ENCODE measurements around the gene COX7A2L.

DNA sequence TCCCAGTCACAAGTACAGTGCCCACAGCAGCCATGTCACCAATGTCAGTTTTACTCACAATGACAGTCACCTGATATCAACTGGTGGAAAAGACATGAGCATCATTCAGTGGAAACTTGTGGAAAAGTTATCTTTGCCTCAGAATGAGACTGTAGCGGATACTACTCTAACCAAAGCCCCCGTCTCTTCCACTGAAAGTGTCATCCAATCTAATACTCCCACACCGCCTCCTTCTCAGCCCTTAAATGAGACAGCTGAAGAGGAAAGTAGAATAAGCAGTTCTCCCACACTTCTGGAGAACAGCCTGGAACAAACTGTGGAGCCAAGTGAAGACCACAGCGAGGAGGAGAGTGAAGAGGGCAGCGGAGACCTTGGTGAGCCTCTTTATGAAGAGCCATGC is 31.3 kb downstream of the COX7A2L start:
- no peak for TF ChIP-seq CTCF (IDR thresholded peaks at IDR 0.05)
- no peak for TF ChIP-seq POLR2A (IDR thresholded peaks at IDR 0.05)

Data from uterus (tissue), 2 donors.